Motor neuron (in vitro differentiated cells): ENCODE results near the gene KCNC3. TPM values are rescaled to one million over a fixed set of nuclear protein-coding genes. Genes with fewer than 3 reads are reported as not detected.

Experiments used
- ATAC-seq, 8 experiments: fragments of 200-7000 bp; cut with Tn5 transposase; replicated peaks in 6 of 8; 2 replicates each; pipeline ENCODE4 v1.8.0; 2021; ENCODE audit warnings: mild to moderate bottlenecking in 8 of 8, moderate library complexity in 8 of 8
- H3K27ac ChIP-seq, 2 donors: fragments of 250-450 bp; sonication (Bioruptor Pico); 2 replicates each; pipeline ENCODE4 v1.9.0; 2021; ENCODE audit warnings: antibody characterized with exemption in 2 of 2, mild to moderate bottlenecking in 2 of 2, moderate library complexity in 1 of 2
- H3K4me1 ChIP-seq, 2 donors: fragments of 250-450 bp; sonication (Bioruptor Pico); replicated peaks in 1 of 2; 2 replicates each; pipeline ENCODE4 v1.6.1; 2021; ENCODE audit warnings: antibody characterized with exemption in 2 of 2, mild to moderate bottlenecking in 2 of 2, moderate library complexity in 1 of 2
- H3K4me3 ChIP-seq, 5 donors: fragments of 250-450 bp; sonication (Bioruptor Pico); 2 replicates each; pipeline ENCODE4 v1.9.0; 2021; ENCODE audit warnings: antibody characterized with exemption in 5 of 5, mild to moderate bottlenecking in 5 of 5, moderate library complexity in 4 of 5
- WGBS, 10 experiments: fragments of 450-650 bp; shearing (Covaris generic); methylation state at CpG; one replicate each; pipeline ENCODE4 v1.0.0; 2022; 5-methylcytosine and 5-hydroxymethylcytosine counted together
- in situ Hi-C, 9 experiments: fragments of 400-800 bp; cut with MboI; loops; one replicate each; pipeline ENCODE4 v1.15.0; 2021; ENCODE audit warnings: low sequenced_read_pairs in 9 of 9, low pct_unique_long_range_greater_than_20kb in 2 of 9; ENCODE audit not compliant: unreplicated experiment in 9 of 9
- total RNA-seq, 8 experiments: library from RNA; unstranded; fragments of 300-600 nt; gene quantifications; 2 replicates each; pipeline versions ENCODE4 v1.2.3 to v1.2.4, GENCODE V29; 2022

The KCNC3 gene
- total RNA-seq, 8 experiments from 2014 or later: 0.13 to 2.6 (median 0.99) TPM

GRCh38 chr19:50311723-50312635, 17.2 kb downstream of the KCNC3 start:
- 0 to 28% (median 7%) methylated on average over 1 to 2 of the region's 42 CpGs; no CpG with 5 or more reads in 7 of the 10 experiments for WGBS, 10 experiments
- peak in 1 of 8 experiments; percentile 81 for ATAC-seq
- in situ Hi-C loops: no loop called here
- Histone ChIP-seq H3K27ac (no peak overlapping the region), H3K4me3 (peak overlapping the region in 1 of 5 donors; percentile 4), H3K4me1 (peaks cover 0 to 4% of the 10 kb centered on the region in 2 donors)

- in situ Hi-C loops: no loop called here
- no peak for ATAC-seq
- H3K4me3 ChIP-seq: no peak overlapping the region
- H3K27ac ChIP-seq: no peak overlapping the region
- H3K4me1 ChIP-seq: peaks cover 0 to 4% of the 10 kb centered on the region in 2 donors
- 0 to 42% (median 19%) methylated on average over 1 to 8 of the region's 10 CpGs; no CpG with 5 or more reads in 4 of the 10 experiments for WGBS, 10 experiments
Observed at GRCh38 chr19:50310759-50311465, 18.3 kb downstream of the KCNC3 start.

GRCh38 chr19:50309396-50310125, 19.6 kb downstream of the KCNC3 start:
- in situ Hi-C loops: no loop called here
- WGBS, 10 experiments: 0 to 21% (median 16%) methylated on average over 1 to 2 of the region's 16 CpGs; no CpG with 5 or more reads in 6 of the 10 experiments
- no peak for ATAC-seq

GRCh38 chr19:50308991-50309390, 20.2 kb downstream of the KCNC3 start:
- ATAC-seq: no peak
- Histone ChIP-seq H3K4me1 (no peaks in the 10 kb centered on the region), H3K27ac (no peak overlapping the region), H3K4me3 (no peak overlapping the region)
- in situ Hi-C loops: no loop called here
- WGBS, 10 experiments: 60 to 63% methylated on average over 4 to 10 of the region's 21 CpGs; no CpG with 5 or more reads in 8 of the 10 experiments

More at GRCh38 chr19:50309396-50310125, 19.6 kb downstream of the KCNC3 start:
- H3K4me3 ChIP-seq: no peak overlapping the region
- no peak overlapping the region for H3K27ac ChIP-seq
- no peaks in the 10 kb centered on the region for H3K4me1 ChIP-seq

- no peak overlapping the region for H3K27ac ChIP-seq
- in situ Hi-C loops: no loop called here
- H3K4me1 ChIP-seq: no peaks in the 10 kb centered on the region
- H3K4me3 ChIP-seq: no peak overlapping the region
- no peak for ATAC-seq
Observed at GRCh38 chr19:50303558-50303957, 25.6 kb downstream of the KCNC3 start.

- ATAC-seq: no peak
- Histone ChIP-seq H3K27ac (no peak overlapping the region), H3K4me3 (no peak overlapping the region), H3K4me1 (no peaks in the 10 kb centered on the region)
- in situ Hi-C loops: no loop called here
- WGBS, 10 experiments: 0 to 80% (median 75%) methylated on average over 1 to 6 of the region's 10 CpGs; no CpG with 5 or more reads in 5 of the 10 experiments
Observed at GRCh38 chr19:50301607-50301971, 27.6 kb downstream of the KCNC3 start.

- in situ Hi-C loops: no loop called here
- no peak overlapping the region for H3K4me3 ChIP-seq
- peak in 5 of 8 experiments; percentile 44 to 99 (median 96) for ATAC-seq
- 15 to 71% (median 43%) methylated on average over 1 to 9 of the region's 10 CpGs; no CpG with 5 or more reads in 1 of the 10 experiments for WGBS, 10 experiments
- H3K4me1 ChIP-seq: no peaks in the 10 kb centered on the region
- no peak overlapping the region for H3K27ac ChIP-seq
Observed at GRCh38 chr19:50300814-50301606, 28.2 kb downstream of the KCNC3 start.

- ATAC-seq: no peak
- Histone ChIP-seq H3K27ac (no peak overlapping the region), H3K4me1 (no peaks in the 10 kb centered on the region), H3K4me3 (no peak overlapping the region)
- in situ Hi-C loops: no loop called here
- WGBS, 10 experiments: 0 to 92% (median 0%) methylated on average over 1 to 2 of the region's 2 CpGs; no CpG with 5 or more reads in 5 of the 10 experiments
Observed at GRCh38 chr19:50300051-50300450, 29.1 kb downstream of the KCNC3 start.

GRCh38 chr19:50293263-50294004, 35.7 kb downstream of the KCNC3 start:
- H3K27ac ChIP-seq: no peak overlapping the region
- in situ Hi-C loops: no loop called here
- H3K4me1 ChIP-seq: no peaks in the 10 kb centered on the region
- H3K4me3 ChIP-seq: no peak overlapping the region
- ATAC-seq: no peak
- 20 to 100% (median 60%) methylated on average over 1 to 9 of the region's 14 CpGs; no CpG with 5 or more reads in 3 of the 10 experiments for WGBS, 10 experiments

- no peaks in the 10 kb centered on the region for H3K4me1 ChIP-seq
- no peak overlapping the region for H3K27ac ChIP-seq
- in situ Hi-C loops: no loop called here
- 60 to 100% (median 67%) methylated on average over 2 to 4 of the region's 11 CpGs; no CpG with 5 or more reads in 7 of the 10 experiments for WGBS, 10 experiments
- no peak for ATAC-seq
- H3K4me3 ChIP-seq: no peak overlapping the region
Observed at GRCh38 chr19:50292216-50292827, 36.9 kb downstream of the KCNC3 start.

GRCh38 chr19:50290775-50291174, 38.4 kb downstream of the KCNC3 start:
- 11 to 100% (median 57%) methylated on average over 1 to 9 of the region's 15 CpGs; no CpG with 5 or more reads in 1 of the 10 experiments for WGBS, 10 experiments
- Histone ChIP-seq H3K4me1 (no peaks in the 10 kb centered on the region), H3K27ac (no peak overlapping the region), H3K4me3 (no peak overlapping the region)
- in situ Hi-C loops: no loop called here
- ATAC-seq: no peak
